Stimulated activated CD4-positive, alpha-beta T cell treated with anti-CD3 and anti-CD28 coated beads, TNF-alpha, amount 100 ng/mL, for 48 hours (primary cell): ENCODE data around the gene NDUFA11.

Experiments used
- DNase-seq, 3 donors: peaks; one replicate each; pipeline ENCODE4 v3.0.0-alpha.2; 2020; ENCODE audit warnings: low read depth in 3 of 3

NDUFA11 gene

DNA sequence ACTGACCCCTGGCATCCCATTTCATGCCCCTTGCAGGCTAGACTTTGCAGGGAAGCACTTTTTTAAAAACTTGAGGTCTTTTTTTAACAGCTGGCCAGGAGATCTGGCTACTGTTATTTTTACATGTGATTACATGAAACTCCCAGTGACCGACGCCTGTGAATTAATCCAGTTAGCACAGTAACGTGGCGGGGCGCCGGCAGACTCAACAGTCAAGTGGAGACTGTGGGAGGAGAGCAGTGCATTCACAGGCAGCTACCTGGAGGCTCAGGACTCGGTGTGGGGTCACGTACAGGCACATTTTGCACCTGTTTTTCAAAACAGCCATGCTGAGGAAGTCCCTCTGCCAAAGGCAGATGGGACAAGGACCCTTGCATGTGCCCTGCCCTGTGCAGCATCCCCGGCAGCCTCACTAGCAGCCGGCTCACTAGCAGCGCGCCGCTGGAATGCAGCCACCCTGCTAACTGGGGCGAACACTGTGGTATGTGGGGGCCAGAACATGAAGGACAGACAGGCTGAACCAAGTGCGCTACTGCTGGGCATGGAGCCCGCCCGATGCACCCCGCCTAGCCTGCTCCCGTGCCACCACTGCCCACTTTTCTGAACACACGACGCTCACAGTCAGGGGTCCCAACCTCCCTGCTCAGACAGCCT lies 29.1 kb upstream of the NDUFA11 start:
- DNase-seq, result no peak

DNA sequence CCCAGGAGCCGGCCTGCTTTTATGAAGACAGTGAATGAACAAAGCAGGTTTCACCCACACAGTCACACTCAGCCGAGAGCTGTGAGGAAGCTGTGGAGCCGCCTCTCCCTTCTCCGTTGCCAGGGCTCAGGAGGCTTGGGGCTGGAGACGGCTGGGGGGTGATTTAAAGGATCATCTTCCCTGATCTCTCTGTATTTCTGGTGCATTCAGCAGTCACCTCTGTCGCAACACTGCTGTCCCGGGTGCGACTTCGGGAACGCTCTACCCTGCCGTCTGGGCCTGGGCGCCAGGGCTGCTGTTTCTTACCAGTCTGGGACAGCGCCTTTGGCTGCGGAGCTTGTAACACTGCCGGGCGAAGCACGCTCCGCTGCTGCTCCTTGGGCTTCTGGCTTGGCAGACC lies 28.6 kb upstream of the NDUFA11 start:
- no peak for DNase-seq

DNA sequence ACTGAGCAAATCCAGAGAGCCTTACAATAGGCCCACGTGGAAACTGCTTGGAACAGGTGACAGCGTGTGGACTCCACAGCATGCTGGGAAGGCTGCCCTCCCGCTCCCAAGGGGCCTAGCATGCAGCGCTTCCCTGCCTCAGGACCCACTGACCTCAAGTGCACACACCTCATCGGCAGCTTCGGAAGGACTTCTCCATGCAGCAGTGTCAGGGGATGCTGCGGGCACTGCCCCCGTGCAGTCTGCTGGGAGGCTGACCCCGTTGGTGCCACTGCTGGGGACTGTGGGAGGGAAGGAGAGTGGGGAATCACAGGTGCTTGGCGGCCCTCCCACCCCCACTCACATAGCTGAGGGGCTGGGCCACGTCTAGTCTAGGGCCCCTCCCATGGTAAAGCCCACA lies 27.7 kb upstream of the NDUFA11 start:
- no peak for DNase-seq

DNA sequence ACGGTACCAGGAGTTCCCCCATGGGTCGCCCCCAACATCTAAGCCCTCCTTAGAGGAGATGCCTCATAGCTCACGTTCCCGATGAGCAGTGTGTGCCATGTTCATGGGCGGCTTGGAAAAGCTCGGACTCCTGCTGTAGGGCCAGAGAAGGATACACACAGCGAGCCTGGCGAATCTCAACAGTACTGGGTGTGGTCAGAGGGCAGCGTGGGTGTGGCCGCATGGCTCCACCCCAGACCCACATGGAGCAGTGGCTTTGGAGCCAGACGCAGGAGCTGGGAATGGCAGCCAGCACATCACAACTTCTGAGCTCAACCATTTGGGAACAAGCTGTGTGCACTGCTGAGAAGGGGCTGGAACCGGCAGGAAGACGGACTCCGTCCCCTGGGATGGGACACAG lies 26.0 kb upstream of the NDUFA11 start:
- DNase-seq, result no peak

DNA sequence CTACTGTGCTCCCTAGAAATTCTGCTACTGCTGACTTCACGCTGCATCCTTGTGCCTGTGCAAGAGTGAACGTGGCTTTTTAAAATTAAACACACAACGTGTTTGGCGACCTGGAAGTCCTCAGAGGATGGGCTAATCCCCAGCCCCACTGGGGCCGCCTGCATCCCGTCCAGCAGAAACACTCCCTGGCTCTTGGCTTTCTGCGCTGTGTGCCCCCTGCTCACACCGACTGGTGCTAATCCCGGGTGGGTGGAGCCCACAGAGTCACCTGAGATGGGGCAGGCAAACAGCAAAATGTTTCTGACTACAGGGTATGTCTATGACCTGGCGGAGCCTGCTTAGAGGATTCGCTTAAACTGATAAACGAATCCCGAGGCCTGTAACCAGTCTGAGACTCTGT lies 25.6 kb upstream of the NDUFA11 start:
- no peak for DNase-seq

DNA sequence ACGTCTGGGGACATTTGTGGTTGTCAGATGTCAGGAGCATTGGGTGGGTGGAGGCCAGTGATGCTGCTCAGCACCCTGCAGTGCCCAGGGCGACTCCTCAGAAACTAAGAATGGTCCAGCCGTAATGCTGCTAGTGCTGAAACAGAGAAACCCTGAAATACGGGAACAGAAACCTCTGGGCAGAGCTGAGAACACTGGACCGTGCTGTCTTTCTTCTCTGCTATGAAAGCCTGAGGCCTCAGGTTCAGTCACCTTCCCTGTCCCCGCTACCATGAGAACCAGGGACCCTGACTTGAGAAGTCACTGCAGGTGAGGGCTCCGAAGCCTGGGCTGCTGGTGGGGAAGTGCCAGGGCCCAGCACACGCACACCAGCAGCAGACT lies 23.8 kb upstream of the NDUFA11 start:
- no peak for DNase-seq

DNA sequence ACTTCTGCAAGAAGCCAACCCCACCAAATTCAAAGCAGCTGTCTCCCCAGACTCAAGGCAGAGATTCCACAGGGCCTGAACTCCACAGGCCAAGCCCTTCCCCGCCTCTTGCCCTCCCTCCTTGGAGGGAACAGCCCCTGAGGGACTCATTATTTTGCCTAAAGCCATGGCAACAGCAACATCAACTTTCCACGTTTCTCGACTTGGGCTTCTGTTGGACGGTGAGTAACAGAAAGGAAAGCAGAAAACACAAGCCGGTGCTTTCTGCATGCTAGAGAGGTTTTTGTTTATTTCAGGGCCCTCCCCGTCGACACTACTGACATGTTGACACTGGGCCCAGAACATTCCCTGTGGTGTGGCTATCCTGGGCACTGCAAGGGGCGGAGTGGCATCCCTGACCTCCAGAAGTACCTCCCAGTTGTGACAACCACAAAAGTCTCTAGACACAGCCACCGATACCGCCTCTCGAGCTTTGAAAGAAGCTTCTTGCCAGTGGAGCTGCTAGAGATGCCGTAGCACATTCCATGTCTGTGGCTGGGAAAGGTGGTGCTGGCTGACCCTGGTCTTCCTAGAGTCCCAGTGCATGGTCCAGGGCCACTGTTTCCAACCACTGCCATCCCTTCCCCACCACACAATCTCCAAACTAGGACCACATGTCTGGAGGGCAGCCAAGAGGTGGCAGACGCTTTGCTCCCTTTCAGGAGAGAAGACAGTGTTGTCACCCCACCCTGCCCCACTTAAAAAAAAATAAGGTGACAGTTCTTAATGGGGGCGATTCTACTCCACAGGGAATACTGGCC lies 23.3 kb upstream of the NDUFA11 start:
- no peak for DNase-seq

DNA sequence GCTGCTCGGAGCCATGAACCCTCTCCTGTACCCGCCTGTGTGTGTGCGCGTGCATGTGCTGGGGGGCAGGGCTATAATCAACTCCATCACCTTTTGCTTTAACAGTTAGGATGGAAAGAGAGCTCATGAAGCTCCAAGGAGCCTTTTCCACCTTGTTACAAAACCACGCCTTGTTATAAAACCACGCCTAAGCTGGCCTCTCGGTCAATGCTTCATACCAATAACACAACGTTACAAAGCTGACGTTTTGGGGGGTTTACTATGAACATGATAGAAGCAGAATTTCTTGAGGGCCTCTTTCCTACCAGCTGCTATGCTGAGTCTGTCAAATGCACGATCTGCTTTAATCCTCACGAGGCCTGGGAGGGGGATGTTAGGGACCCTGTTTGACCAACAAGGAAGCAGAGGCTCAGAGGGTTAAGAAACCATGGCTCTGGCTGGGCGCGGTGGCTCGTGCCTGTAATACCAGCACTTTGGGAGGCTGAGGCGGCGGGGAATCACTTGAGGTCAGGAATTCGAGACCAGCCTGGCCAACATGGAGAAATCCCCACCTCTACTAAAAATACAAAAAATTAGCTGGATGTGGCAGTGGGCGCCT lies 22.3 kb upstream of the NDUFA11 start:
- no peak for DNase-seq

DNA sequence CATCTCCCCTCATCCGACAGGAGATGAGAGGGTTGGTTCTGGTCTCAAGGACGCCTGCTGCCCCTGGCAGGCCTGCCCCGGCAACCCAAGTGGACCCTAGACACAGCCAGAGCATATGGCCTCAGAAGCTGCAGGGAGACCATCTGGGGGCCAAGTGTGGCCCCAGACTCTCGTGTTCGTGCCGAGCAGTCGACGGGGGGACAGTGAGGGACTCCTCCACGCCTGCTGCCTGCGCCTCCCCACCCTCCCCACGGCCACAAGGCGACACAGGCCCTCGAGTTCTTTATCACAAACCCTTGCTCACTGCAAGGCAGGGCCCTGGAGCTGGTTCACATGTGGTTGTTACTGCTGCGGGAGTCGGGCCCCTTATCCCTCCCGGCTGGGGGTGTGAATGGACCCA lies 19.8 kb upstream of the NDUFA11 start:
- no peak for DNase-seq

DNA sequence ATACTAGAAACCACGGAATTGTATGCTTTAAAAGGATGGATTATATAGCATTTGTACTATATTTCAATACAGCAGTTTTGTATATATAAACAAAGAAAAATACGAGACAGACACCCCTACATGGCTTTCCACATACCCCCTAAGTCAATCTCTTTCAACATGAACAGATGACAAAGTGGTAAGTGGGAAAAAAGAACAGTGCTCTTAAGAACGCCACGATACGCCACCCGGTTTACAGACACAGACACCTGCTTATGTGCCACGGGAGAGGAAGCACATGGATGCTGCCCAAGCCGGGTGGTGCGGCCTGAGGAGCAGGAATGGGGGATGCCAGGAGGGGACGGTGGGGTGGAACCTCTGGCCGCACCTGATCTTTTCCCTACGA lies 18.6 kb upstream of the NDUFA11 start:
- DNase-seq, result no peak

DNA sequence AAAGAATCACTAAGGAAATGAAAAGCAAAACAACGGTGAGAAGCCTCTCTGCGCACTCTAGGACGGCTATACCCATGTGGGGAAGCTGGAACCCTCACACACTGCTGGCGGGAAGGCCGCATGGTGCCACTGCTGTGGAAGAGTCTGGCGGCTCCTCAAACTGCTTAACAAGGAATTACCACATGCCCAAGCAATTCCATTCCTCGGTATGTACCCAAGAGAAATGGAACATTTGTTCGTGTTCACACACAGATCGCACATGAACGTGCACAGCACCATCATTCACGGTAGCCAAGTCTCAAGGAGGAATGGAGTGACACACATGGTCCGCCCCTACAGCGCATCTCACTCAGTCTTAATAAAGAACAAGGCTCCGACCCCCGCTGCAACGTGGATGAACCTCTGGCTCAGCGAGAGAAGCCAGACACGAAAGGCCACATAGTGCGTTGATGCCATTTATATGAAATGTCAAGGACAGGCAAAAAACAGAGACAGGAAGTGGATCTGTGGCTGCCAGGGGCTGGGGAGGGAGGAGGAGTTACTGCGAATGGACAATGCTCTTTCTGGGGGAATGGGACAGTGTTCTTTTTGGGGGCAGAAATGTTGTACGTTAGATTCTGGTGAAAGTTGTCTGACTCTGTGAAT lies 18.0 kb upstream of the NDUFA11 start:
- DNase-seq, result no peak

DNA sequence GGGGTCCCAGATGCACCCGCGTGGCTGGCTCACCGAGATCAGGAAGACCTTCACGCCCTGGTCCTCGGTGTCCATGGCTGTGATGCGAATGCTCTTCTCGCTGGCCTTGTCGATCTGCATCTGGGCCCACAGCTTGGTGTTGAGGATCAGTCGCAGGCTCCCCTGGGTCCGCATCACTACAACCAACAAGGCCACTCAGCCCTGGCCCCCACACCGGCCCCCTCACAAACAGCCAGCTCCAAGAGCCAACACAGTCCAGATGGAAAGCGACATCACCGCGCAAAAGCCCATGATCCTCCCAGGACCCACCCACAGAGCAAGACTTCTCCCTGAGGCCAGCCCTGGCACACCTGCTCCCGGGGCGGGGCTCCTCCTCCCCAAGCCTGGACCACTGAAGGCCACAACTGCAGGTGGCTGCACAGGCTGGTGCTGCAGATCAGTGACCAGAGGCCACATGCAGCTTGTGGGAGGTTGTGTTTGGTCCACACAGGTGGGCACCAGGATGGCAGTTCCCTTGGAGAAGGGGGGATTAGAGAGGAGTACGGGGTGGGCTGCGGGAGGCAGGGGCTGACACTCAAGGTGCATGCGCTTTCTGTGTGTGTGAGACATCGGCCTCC lies 15.0 kb upstream of the NDUFA11 start:
- DNase-seq, result no peak

DNA sequence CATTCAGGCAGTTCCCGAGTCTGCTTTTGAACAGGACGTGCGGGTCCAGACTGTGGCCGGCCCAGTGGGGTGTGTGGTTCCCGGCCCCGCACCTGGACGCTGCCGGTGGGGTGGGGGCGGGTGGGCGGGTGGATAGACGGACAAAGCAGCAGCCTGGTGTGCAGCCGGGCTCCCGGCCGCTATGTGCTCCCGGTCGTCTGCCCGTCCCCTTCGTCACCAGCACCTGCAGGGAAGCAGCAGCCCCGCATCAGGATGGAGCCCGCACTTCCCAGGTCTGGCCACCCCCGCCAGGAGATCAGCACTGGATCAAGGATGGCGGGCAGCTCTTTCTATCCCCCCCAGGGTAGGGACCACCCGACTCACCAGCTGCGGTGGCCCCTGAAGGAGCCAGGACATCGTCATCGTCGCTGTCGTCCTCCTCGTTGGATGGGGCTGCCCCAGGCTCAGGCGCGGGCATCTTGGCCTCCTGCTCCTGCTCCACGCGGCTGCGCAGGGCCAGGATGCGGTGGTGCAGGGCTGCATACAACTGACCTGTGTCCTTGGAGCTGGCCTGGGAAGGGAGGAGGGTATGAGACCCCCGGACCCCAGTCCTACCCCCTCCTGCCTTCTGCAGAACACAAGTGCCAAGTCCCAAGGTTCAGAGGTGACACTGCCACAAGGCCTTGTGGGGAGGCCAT lies 14.0 kb upstream of the NDUFA11 start:
- DNase-seq, result no peak

DNA sequence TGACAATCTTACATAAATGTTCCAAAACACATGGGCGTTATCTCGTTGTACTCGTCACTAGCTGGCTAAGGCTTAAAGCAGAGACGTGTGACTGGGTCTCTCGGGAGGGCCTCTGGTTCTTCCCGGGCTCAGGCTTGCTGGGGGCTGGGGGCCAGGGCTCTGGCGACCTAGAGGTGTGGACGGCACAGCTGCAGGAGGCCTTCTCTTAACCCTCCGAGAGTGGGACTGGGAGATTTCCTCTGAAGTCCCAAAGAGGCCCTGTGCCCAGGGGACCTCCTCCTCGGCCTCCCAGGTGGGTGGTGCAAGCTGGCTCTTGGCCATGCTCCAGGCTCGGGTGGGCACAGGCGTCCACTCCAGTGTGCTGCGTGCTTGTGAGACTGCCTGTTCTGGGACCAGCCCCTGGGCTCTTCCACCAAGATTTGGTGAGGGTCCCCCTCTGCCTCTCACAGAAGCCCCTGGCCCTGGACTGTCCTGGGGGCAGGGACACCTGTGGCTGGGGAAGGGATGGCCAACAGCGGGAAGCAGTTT lies 12.7 kb upstream of the NDUFA11 start:
- DNase-seq, result no peak

DNA sequence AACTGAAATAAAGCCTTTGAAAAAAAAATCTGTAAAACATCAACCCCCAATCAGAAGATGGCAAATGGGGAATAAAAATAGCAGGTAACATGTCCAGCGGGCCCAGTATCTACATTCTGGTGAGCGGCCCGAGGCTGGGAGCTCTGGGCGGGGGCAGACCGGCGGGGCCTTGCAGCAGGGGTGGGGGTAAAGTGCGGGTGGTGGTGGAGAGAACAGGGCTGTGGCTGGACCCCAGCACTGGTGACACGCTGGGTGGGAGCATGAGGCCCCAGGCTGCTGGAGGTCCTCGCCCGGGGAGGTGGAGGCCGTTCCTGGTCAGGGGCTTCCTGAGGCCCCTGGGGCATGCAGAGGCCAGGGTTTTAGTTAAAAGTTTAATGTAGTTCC lies 12.2 kb upstream of the NDUFA11 start:
- DNase-seq, result no peak

DNA sequence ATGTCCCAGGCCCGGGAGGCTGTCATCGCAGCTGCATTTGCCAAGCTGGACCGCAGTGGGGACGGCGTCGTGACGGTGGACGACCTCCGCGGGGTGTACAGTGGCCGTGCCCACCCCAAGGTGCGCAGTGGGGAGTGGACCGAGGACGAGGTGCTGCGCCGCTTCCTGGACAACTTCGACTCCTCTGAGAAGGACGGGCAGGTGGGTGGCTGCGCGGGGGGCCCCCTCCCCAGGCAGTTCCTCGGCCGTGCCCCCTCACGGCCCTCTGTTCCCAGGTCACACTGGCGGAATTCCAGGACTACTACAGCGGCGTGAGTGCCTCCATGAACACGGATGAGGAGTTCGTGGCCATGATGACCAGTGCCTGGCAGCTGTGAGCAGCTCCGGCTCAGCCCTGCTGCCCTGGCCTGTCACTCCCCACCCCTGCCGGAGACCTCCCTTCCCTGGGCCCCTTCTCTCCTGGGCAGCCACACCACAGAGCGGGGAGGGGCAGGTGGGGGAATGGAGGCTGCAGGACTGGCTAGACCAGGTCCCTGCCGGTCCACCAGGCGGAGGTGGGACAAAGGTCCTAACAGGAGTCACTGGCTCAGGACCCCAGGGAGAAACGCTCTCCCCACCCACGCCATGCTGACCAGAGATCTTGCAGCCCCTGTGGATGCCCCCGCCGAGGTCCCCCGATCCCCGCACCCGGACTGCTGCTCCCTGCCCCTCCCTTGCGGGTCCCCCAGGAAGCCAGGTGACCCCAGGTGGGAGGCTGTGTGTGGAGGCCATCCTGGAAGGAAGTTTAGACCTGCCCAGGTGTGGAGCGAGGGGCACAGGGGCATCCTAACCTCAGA lies 11.6 kb upstream of the NDUFA11 start:
- DNase-seq, result no peak

DNA sequence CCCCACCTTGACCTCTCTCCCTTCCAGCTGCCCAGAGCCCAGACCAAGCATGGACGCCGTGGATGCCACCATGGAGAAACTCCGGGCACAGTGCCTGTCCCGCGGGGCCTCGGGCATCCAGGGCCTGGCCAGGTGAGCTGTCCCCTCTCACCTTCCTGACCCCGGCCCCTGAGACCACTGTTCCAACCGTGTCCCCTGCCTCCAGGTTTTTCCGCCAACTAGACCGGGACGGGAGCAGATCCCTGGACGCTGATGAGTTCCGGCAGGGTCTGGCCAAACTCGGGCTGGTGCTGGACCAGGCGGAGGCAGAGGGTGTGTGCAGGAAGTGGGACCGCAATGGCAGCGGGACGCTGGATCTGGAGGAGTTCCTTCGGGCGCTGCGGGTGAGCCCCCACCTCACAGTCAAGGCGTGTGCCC lies 10.8 kb upstream of the NDUFA11 start:
- DNase-seq, result no peak

DNA sequence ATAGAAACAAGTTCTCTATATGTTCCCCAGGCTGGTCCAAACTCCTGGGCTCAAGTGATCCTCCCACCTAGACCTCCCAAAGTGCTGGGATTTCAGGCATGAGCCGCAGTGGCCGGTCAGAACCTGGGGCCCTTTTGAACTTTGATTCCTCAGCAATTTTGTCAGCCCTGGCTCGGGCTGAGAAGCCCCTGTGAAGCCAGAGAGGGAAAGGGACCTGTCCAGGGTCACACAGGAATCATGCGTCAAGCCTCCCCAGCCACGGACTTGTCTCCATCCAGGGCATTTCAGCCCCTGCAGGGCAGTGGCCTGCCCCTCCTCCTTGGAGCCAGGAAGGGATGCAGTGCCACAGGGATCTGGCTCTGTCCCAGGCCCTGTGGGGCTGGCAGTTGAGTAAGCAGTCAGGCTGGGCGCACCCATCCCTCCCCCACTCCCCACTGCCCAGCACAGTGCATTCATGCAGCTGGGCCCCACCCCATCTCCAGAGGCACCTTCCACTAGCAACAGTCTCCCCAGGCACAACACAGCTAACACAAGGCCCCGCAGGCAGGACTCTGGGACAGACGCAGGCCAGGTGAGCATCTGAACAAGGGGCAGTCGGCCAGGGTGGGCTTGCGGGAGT lies 10.3 kb upstream of the NDUFA11 start, which contains the start of gene CAPS:
TSS of gene CAPS (plus strand) at position 516 of the 619 bp plus-strand sequence. CDS start 153 bp downstream, outside the sequence.
- DNase-seq, result no peak

DNA sequence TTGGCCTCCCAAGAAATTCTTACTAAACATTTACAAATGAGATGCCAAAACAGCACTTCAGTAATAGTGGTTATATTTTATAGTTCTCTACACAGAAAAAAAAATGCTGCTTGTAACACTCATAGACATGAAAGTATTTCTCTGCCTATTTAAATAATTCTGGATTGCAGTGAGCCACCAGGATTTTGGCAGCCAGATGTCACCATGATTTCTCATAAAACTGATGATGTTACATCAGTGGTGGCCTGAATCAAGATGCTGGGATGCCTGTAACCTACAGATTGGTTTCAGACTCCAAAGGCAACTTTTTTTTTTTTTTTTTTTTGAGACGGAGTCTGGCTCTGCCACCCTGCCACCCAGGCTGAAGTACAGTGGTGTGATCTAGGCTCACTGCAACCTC lies 7.8 kb upstream of the NDUFA11 start:
- no peak for DNase-seq

DNA sequence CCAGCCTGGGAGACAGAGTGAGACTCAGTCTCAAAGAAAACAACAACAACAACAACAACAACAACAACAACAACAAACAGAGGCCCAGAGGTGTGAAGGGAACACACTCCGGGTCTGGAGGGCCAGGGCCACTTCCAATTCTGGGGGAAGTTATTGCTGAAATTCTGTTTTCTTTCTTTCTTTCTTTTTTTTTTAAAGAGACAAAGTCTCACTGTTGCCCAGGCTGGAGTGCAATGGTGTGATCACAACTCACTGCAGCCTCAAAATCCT lies 7.0 kb upstream of the NDUFA11 start:
- no peak for DNase-seq
